Liver (tissue), 9 donors: ENCODE data around the gene PARD3. TPM values are rescaled to one million over a fixed set of nuclear protein-coding genes. Genes with fewer than 3 reads are reported as not detected.

Experiments used
- DNase-seq: peaks from one replicate; pipeline ENCODE4 v3.0.0-alpha.2; 2017; ENCODE audit warnings: low spot score
- H3K27ac ChIP-seq, 2 donors: one replicate each; pipeline ENCODE4 v1.7.0; 2013; ENCODE audit warnings: inconsistent platforms in 2 of 2, low read length in 2 of 2, control low read depth in 1 of 2, low read depth in 1 of 2, mild to moderate bottlenecking in 1 of 2
- H3K27me3 ChIP-seq, 4 donors: one replicate each; pipeline versions ENCODE4 v1.6.1 to v1.7.0; 2013; ENCODE audit warnings: low read length in 3 of 4, inconsistent platforms in 1 of 4, mild to moderate bottlenecking in 1 of 4, moderate library complexity in 1 of 4; ENCODE audit not compliant: control insufficient read depth in 4 of 4, insufficient read depth in 4 of 4
- H3K36me3 ChIP-seq, 4 donors: one replicate each; pipeline versions ENCODE4 v1.6.1 to v1.7.0; 2013; ENCODE audit warnings: low read length in 3 of 4, mild to moderate bottlenecking in 3 of 4, low read depth in 1 of 4, moderate library complexity in 1 of 4; ENCODE audit not compliant: control insufficient read depth in 4 of 4, insufficient read depth in 3 of 4
- H3K4me1 ChIP-seq, 4 donors: one replicate each; pipeline versions ENCODE4 v1.6.1 to v1.7.0; 2013; ENCODE audit warnings: low read length in 3 of 4, mild to moderate bottlenecking in 3 of 4, moderate library complexity in 1 of 4; ENCODE audit not compliant: control insufficient read depth in 4 of 4, insufficient read depth in 4 of 4
- H3K4me3 ChIP-seq, 3 donors: one replicate each; pipeline versions ENCODE4 v1.6.1 to v1.7.0; 2013; ENCODE audit warnings: low read length in 3 of 3, control low read depth in 1 of 3, low read depth in 1 of 3, mild to moderate bottlenecking in 1 of 3
- H3K9ac ChIP-seq, 2 donors: one replicate each; pipeline ENCODE4 v1.7.0; 2013; ENCODE audit warnings: low read length in 2 of 2, mild to moderate bottlenecking in 2 of 2, moderate library complexity in 2 of 2, control low read depth in 1 of 2, low read depth in 1 of 2
- H3K9me3 ChIP-seq, 4 donors: one replicate each; pipeline versions ENCODE4 v1.6.1 to v1.7.0; 2013; ENCODE audit warnings: low read length in 3 of 4; ENCODE audit not compliant: control insufficient read depth in 4 of 4
- ATF3 ChIP-seq: IDR thresholded peaks from 2 replicates; pipeline ENCODE4 v1.6.1; 2016; ENCODE audit warnings: antibody characterized with exemption
- CTCF ChIP-seq: fragments of 150-350 bp; IDR thresholded peaks from 2 replicates; pipeline ENCODE4 v1.5.1; 2017; ENCODE audit warnings: improper control_type of control experiment, low read depth, low read length; ENCODE audit not compliant: missing input control
- EGR1 ChIP-seq, 2 donors: IDR thresholded peaks; 2 replicates each; pipeline ENCODE4 v1.6.1; 2016 to 2018; ENCODE audit warnings: antibody characterized with exemption in 2 of 2, low read depth in 2 of 2
- FOXA1 ChIP-seq: IDR thresholded peaks from 2 replicates; pipeline ENCODE4 v1.6.1; 2016; ENCODE audit warnings: antibody characterized with exemption
- FOXA2 ChIP-seq: IDR thresholded peaks from 2 replicates; pipeline ENCODE4 v1.6.1; 2016; ENCODE audit warnings: antibody characterized with exemption
- GABPA ChIP-seq, 2 donors: IDR thresholded peaks in 1 of 2; conservative IDR thresholded peaks in 1 of 2; 2 replicates each; pipeline ENCODE4 v1.6.1; 2016; ENCODE audit warnings: antibody characterized with exemption in 2 of 2, mild to moderate bottlenecking in 1 of 2, moderate library complexity in 1 of 2
- HNF4A ChIP-seq, 2 donors: conservative IDR thresholded peaks; 2 replicates each; pipeline ENCODE4 v1.6.1; 2016; ENCODE audit warnings: antibody characterized with exemption in 2 of 2, mild to moderate bottlenecking in 2 of 2
- HNF4G ChIP-seq: IDR thresholded peaks from 2 replicates; pipeline ENCODE4 v1.6.1; 2016; ENCODE audit warnings: antibody characterized with exemption
- JUND ChIP-seq, 2 donors: IDR thresholded peaks; 2 replicates each; pipeline ENCODE4 v1.6.1; 2016; ENCODE audit warnings: antibody characterized with exemption in 2 of 2
- MAX ChIP-seq: IDR thresholded peaks from 2 replicates; pipeline ENCODE4 v1.6.1; 2016; ENCODE audit warnings: antibody characterized with exemption
- NR2F2 ChIP-seq: IDR thresholded peaks from 2 replicates; pipeline ENCODE4 v1.6.1; 2016; ENCODE audit warnings: antibody characterized with exemption
- RAD21 ChIP-seq, 2 donors: IDR thresholded peaks; 2 replicates each; pipeline ENCODE4 v1.6.1; 2016; ENCODE audit warnings: antibody characterized with exemption in 2 of 2, mild to moderate bottlenecking in 2 of 2
- REST ChIP-seq: IDR thresholded peaks from 2 replicates; pipeline ENCODE4 v1.6.1; 2016; ENCODE audit warnings: antibody characterized with exemption, mild to moderate bottlenecking
- RXRA ChIP-seq, 2 donors: IDR thresholded peaks; 2 replicates each; pipeline ENCODE4 v1.6.1; 2017 to 2018; ENCODE audit warnings: antibody characterized with exemption in 2 of 2, mild to moderate bottlenecking in 1 of 2
- SP1 ChIP-seq: IDR thresholded peaks from 2 replicates; pipeline ENCODE4 v1.6.1; 2018; ENCODE audit warnings: antibody characterized with exemption, mild to moderate bottlenecking
- TAF1 ChIP-seq: conservative IDR thresholded peaks from 2 replicates; pipeline ENCODE4 v1.6.1; 2016; ENCODE audit warnings: antibody characterized with exemption, mild to moderate bottlenecking
- YY1 ChIP-seq: IDR thresholded peaks from 2 replicates; pipeline ENCODE4 v1.6.1; 2016; ENCODE audit warnings: antibody characterized with exemption, mild to moderate bottlenecking
- ZBTB33 ChIP-seq: IDR thresholded peaks from 2 replicates; pipeline ENCODE4 v1.6.1; 2016; ENCODE audit warnings: antibody characterized with exemption
- WGBS: extraction: QIAGEN DNeasy Blood & Tissue Kit; methylation state at CpG from one replicate; pipeline ENCODE4 v1.1.7; 2013; 5-methylcytosine and 5-hydroxymethylcytosine counted together
- polyA plus RNA-seq, 2 donors: library from polyadenylated mRNA; stranded (reverse) in 1 of 2; unstranded in 1 of 2; fragments of 200-250 nt in 1 of 2; fragments of >200 nt in 1 of 2; fragmentation: Nextera tagmentation in 1 of 2; extraction: Ambion mirVana in 1 of 2; gene quantifications; one replicate each; pipeline versions ENCODE4 v1.2.1 to v1.2.3, GENCODE V29; 2013 to 2015
- total RNA-seq, 2 donors: library from RNA; depleted of rRNA; stranded (reverse); fragments of >200 nt; gene quantifications; one replicate each; pipeline ENCODE4 v1.2.3, GENCODE V29; 2014
- donor health status: healthy.
- donor health status: healthy.
- donor health status: healthy.
- donor health status: healthy.
- donor health status: healthy.

The PARD3 gene
- total and polyA plus RNA-seq, 4 donors, result 12.3 to 43.8 (median 13.5) TPM

GRCh38 chr10:34088208-34088794 is 726.8 kb downstream of the PARD3 start:
- no peak for DNase-seq
- H3K27ac ChIP-seq, result no peak overlapping the region
- no peak for TF ChIP-seq FOXA1
- TF ChIP-seq EGR1 (IDR thresholded peaks at IDR 0.05; ENCODE audit: low read depth in 2 of 2), result no peak
- TF ChIP-seq FOXA2, result no peak
- no peak for TF ChIP-seq SP1
- no peak for TF ChIP-seq NR2F2
- TF ChIP-seq YY1, result no peak
- TF ChIP-seq JUND (IDR thresholded peaks at IDR 0.05), result no peak
- H3K4me1 ChIP-seq, result no peaks in the 10 kb centered on the region
- no peaks in the 10 kb centered on the region for H3K27me3 ChIP-seq
- WGBS, result 94% methylated on average over 9 of the region's 9 CpGs
- no peaks in the 10 kb centered on the region for H3K36me3 ChIP-seq
- no peak overlapping the region for H3K4me3 ChIP-seq
- H3K9me3 ChIP-seq, result peaks cover 0 to 3% (median 1%) of the 10 kb centered on the region in 4 donors
- H3K9ac ChIP-seq, result no peak overlapping the region

- 88% methylated on average over 3 of the region's 3 CpGs for WGBS
- peaks cover 0 to 3% (median 1%) of the 10 kb centered on the region in 4 donors for H3K9me3 ChIP-seq
- DNase-seq, result no peak
- H3K4me3 ChIP-seq, result no peak overlapping the region
- no peak overlapping the region for H3K27ac ChIP-seq
- no peak overlapping the region for H3K9ac ChIP-seq
- no peaks in the 10 kb centered on the region for H3K36me3 ChIP-seq
- no peak for TF ChIP-seq MAX
- no peak for TF ChIP-seq ATF3
- TF ChIP-seq RAD21 (IDR thresholded peaks at IDR 0.05), result no peak
- TF ChIP-seq HNF4A (conservative IDR thresholded peaks at IDR 0.05), result no peak
- no peak for TF ChIP-seq NR2F2
- TF ChIP-seq FOXA1, result no peak
- TF ChIP-seq REST, result no peak
- TF ChIP-seq ZBTB33, result no peak
- no peak for TF ChIP-seq HNF4G
- no peak for TF ChIP-seq RXRA (IDR thresholded peaks at IDR 0.05)
- no peak for TF ChIP-seq GABPA (IDR thresholded peaks at IDR 0.05 in 1 of 2, conservative IDR thresholded peaks at IDR 0.05 in 1 of 2)
- no peak for TF ChIP-seq SP1
- no peak for TF ChIP-seq FOXA2
- no peak for TF ChIP-seq JUND (IDR thresholded peaks at IDR 0.05)
- TF ChIP-seq YY1, result no peak
- TF ChIP-seq CTCF, result no peak
- no peak for TF ChIP-seq TAF1
- H3K4me1 ChIP-seq, result no peaks in the 10 kb centered on the region
- H3K27me3 ChIP-seq, result no peaks in the 10 kb centered on the region
Observed at GRCh38 chr10:34087095-34087418, 728.0 kb downstream of the PARD3 start.
